OCI-LY3 (cell line): ENCODE results near the gene GPR37L1.
"Not testable (repeated sequence)": the region's sequence is repeated elsewhere in the genome, so short reads cannot be mapped to it uniquely, and the experiment has no call there.

Experiments used
- H2AFZ ChIP-seq: fragments of 200-600, 300-600 bp; shearing (Covaris generic); 2 replicates; pipeline ENCODE4 v1.6.0; 2014; ENCODE audit warnings: antibody characterized with exemption, low read depth, low read length
- H3K27ac ChIP-seq: fragments of 200-600, 300-600 bp; sonication (generic); 2 replicates; pipeline ENCODE4 v1.5.1; 2014; ENCODE audit warnings: mild to moderate bottlenecking, low read length, moderate library complexity, mixed read lengths
- H3K27me3 ChIP-seq: fragments of 200-600, 300-600 bp; sonication (generic); 2 replicates; pipeline ENCODE4 v1.6.1; 2014; ENCODE audit warnings: low read depth, low read length, mixed read lengths
- H3K36me3 ChIP-seq: fragments of 200-600, 300-600 bp; sonication (generic); replicated peaks from 2 replicates; pipeline ENCODE3; 2014; ENCODE audit warnings: low read depth, low read length, mixed read lengths
- H3K4me1 ChIP-seq: fragments of 300-600, 200-600 bp; sonication (generic); 2 replicates; pipeline ENCODE4 v1.6.1; 2014; ENCODE audit warnings: low read length, mixed read lengths
- H3K4me2 ChIP-seq: fragments of 200-600, 300-600 bp; sonication (generic); 2 replicates; pipeline ENCODE4 v1.6.1; 2014; ENCODE audit warnings: low read length, mixed read lengths
- H3K4me3 ChIP-seq: fragments of 300-600, 200-600 bp; sonication (generic); 2 replicates; pipeline ENCODE4 v1.5.1; 2014; ENCODE audit warnings: antibody characterized with exemption, mild to moderate bottlenecking, low read length, moderate library complexity
- H3K79me2 ChIP-seq: fragments of 300-600, 200-600 bp; shearing (Covaris generic); 2 replicates; pipeline ENCODE4 v1.6.1; 2014; ENCODE audit warnings: mild to moderate bottlenecking, low read length, mixed read lengths
- H3K9ac ChIP-seq: fragments of 300-600, 200-600 bp; shearing (Covaris generic); 2 replicates; pipeline ENCODE4 v1.6.0; 2014; ENCODE audit warnings: mild to moderate bottlenecking, low read length, moderate library complexity
- H3K9me3 ChIP-seq: fragments of 200-600, 300-600 bp; shearing (Covaris generic); 2 replicates; pipeline ENCODE4 v1.6.1; 2014; ENCODE audit warnings: low read length, mixed read lengths; ENCODE audit not compliant: insufficient read depth
- H4K20me1 ChIP-seq: fragments of 200-600, 300-600 bp; sonication (generic); 2 replicates; pipeline ENCODE4 v1.6.1; 2016; ENCODE audit warnings: low read length, mixed read lengths; ENCODE audit not compliant: insufficient read depth
- CTCF ChIP-seq: fragments of 200-600, 300-600 bp; sonication (generic); IDR thresholded peaks from 2 replicates; pipeline ENCODE4 v1.5.1; 2014; ENCODE audit warnings: antibody characterized with exemption, low read length, low read depth
- EZH2phosphoT487 ChIP-seq: fragments of 200-600 bp; shearing (Covaris generic); IDR thresholded peaks from 2 replicates; pipeline ENCODE4 v1.6.1; 2018; ENCODE audit warnings: antibody characterized with exemption, mixed run types, low read depth

Gene GPR37L1

GRCh38 chr1:202176949-202177927 lies 54.5 kb downstream of the GPR37L1 start:
- H4K20me1 ChIP-seq: no peaks in the 10 kb centered on the region
- no peak overlapping the region for H3K9ac ChIP-seq
- 0 out of 2 replicates have a peak, but pooled peaks have one; percentile 5 for TF ChIP-seq CTCF
- no peak for TF ChIP-seq EZH2phosphoT487
- no peak overlapping the region for H3K4me2 ChIP-seq
- H3K27ac ChIP-seq: no peak overlapping the region
- H3K79me2 ChIP-seq: no peaks in the 10 kb centered on the region
- H3K36me3 ChIP-seq: no peaks in the 10 kb centered on the region
- H3K4me1 ChIP-seq: peaks cover 22% of the 10 kb centered on the region
- H2AFZ ChIP-seq: no peak overlapping the region
- H3K9me3 ChIP-seq: no peaks in the 10 kb centered on the region
- peaks cover 13% of the 10 kb centered on the region for H3K27me3 ChIP-seq
- H3K4me3 ChIP-seq: no peak overlapping the region

- H2AFZ ChIP-seq: peak overlapping the region; percentile 19; the same call in 1 of the 2 replicates
- H3K27ac ChIP-seq: peak overlapping the region; percentile 59
- H3K9ac ChIP-seq: peak overlapping the region; percentile 40; the same call in 1 of the 2 replicates
- H3K4me2 ChIP-seq: peak overlapping the region; percentile 67
- no peak for TF ChIP-seq EZH2phosphoT487
- TF ChIP-seq CTCF: no peak
- H3K4me1 ChIP-seq: peaks cover 25% of the 10 kb centered on the region
- H3K4me3 ChIP-seq: peak overlapping the region; percentile 57
- no peaks in the 10 kb centered on the region for H3K9me3 ChIP-seq
- no peaks in the 10 kb centered on the region for H3K36me3 ChIP-seq
- peaks cover 20% of the 10 kb centered on the region for H3K27me3 ChIP-seq
- H3K79me2 ChIP-seq: no peaks in the 10 kb centered on the region
- no peaks in the 10 kb centered on the region for H4K20me1 ChIP-seq
These were observed 57.4 kb downstream of the GPR37L1 start for GRCh38 chr1:202179828-202180750.

GRCh38 chr1:202180751-202181139 lies 58.0 kb downstream of the GPR37L1 start:
- not testable (repeated sequence) for H4K20me1 ChIP-seq, H2AFZ ChIP-seq, H3K9me3 ChIP-seq, H3K36me3 ChIP-seq, H3K27ac ChIP-seq, H3K9ac ChIP-seq, H3K79me2 ChIP-seq
- Histone ChIP-seq H3K27me3 (peaks cover 24% of the 10 kb centered on the region), H3K4me1 (peaks cover 25% of the 10 kb centered on the region), H3K4me2 (peak overlapping the region; percentile 67), H3K4me3 (peak overlapping the region; percentile 57)

GRCh38 chr1:202181586-202181985 lies 58.9 kb downstream of the GPR37L1 start:
- Histone ChIP-seq H4K20me1 (no peaks in the 10 kb centered on the region), H3K4me2 (no peak overlapping the region), H3K9ac (no peak overlapping the region), H3K27ac (no peak overlapping the region), H3K4me3 (no peak overlapping the region), H3K9me3 (no peaks in the 10 kb centered on the region), H3K27me3 (peaks cover 30% of the 10 kb centered on the region), H3K79me2 (no peaks in the 10 kb centered on the region), H3K36me3 (no peaks in the 10 kb centered on the region), H2AFZ (no peak overlapping the region), H3K4me1 (peaks cover 25% of the 10 kb centered on the region)
- TF ChIP-seq CTCF (no peak), EZH2phosphoT487 (no peak)
